ENCODE measurements around the gene GABARAP. TPM values are rescaled to one million over a fixed set of nuclear protein-coding genes. Genes with fewer than 3 reads are reported as not detected.

The GABARAP gene
- polyA plus RNA-seq, 1 donor from 2014 or later, result 384 TPM

- Histone ChIP-seq H3K27ac (ENCODE audit: low read length) (peak overlapping the region; percentile 96), H3K79me2 (replicated peaks; ENCODE audit: insufficient read depth, low read length) (peaks cover 53% of the 10 kb centered on the region), H4K20me1 (ENCODE audit: insufficient read depth) (no peaks in the 10 kb centered on the region), H3K36me3 (ENCODE audit: insufficient read depth, low read length) (no peaks in the 10 kb centered on the region), H3K9me2 (ENCODE audit: insufficient read depth, low read length) (no peaks in the 10 kb centered on the region), H3K9ac (ENCODE audit: low read length) (peak overlapping the region; percentile 38), H3K9me3 (ENCODE audit: low read length) (no peaks in the 10 kb centered on the region), H3K4me3 (ENCODE audit: low read length) (peak overlapping the region; percentile 13), H3K27me3 (ENCODE audit: insufficient read depth, low read depth, low read length) (no peaks in the 10 kb centered on the region), H3K4me2 (ENCODE audit: low read length) (no peak overlapping the region), H2AFZ (ENCODE audit: low read depth, low read length) (no peak overlapping the region), H3F3A (ENCODE audit: insufficient read depth, low read length, poor library complexity, severe bottlenecking) (no peaks in the 10 kb centered on the region)
- no peak for TF ChIP-seq REST (IDR thresholded peaks at IDR 0.05; ENCODE audit: borderline replicate concordance)
- no peak for TF ChIP-seq POLR2AphosphoS5 (IDR thresholded peaks at IDR 0.05)
- no peak for TF ChIP-seq RAD21 (conservative IDR thresholded peaks at IDR 0.05)
- TF ChIP-seq CTCF (IDR thresholded peaks at IDR 0.05; ENCODE audit: poor library complexity, severe bottlenecking), result no peak
- no peak for TF ChIP-seq SMC3 (conservative IDR thresholded peaks at IDR 0.05; ENCODE audit: poor library complexity)
- TF ChIP-seq MXI1 (conservative IDR thresholded peaks at IDR 0.05; ENCODE audit: poor library complexity, severe bottlenecking), result no peak
- no peak for TF ChIP-seq EZH2 (IDR thresholded peaks at IDR 0.05; ENCODE audit: borderline replicate concordance, insufficient read depth, low read length, poor library complexity, severe bottlenecking)
Observed at GRCh38 chr17:7207120-7208001, 34.9 kb downstream of the GABARAP start.

- H3K9ac ChIP-seq (ENCODE audit: low read length), result peak overlapping the region; percentile 87
Observed at GRCh38 chr17:7205561-7205960, 36.7 kb downstream of the GABARAP start.

More at GRCh38 chr17:7205561-7205960, 36.7 kb downstream of the GABARAP start:
- H3K9me3 ChIP-seq (ENCODE audit: low read length), result no peaks in the 10 kb centered on the region
- H3F3A ChIP-seq (ENCODE audit: insufficient read depth, low read length, poor library complexity, severe bottlenecking), result no peaks in the 10 kb centered on the region
- H3K4me3 ChIP-seq (ENCODE audit: low read length), result peak overlapping the region; percentile 75
- H3K36me3 ChIP-seq (ENCODE audit: insufficient read depth, low read length), result no peaks in the 10 kb centered on the region
- peak overlapping the region; percentile 95 for H3K4me2 ChIP-seq (ENCODE audit: low read length)
- no peaks in the 10 kb centered on the region for H3K9me2 ChIP-seq (ENCODE audit: insufficient read depth, low read length)
- H3K27ac ChIP-seq (ENCODE audit: low read length), result peak overlapping the region; percentile 96
- no peak for TF ChIP-seq CTCF (IDR thresholded peaks at IDR 0.05; ENCODE audit: poor library complexity, severe bottlenecking)
- TF ChIP-seq POLR2AphosphoS5 (IDR thresholded peaks at IDR 0.05), result no peak
- no peak for TF ChIP-seq REST (IDR thresholded peaks at IDR 0.05; ENCODE audit: borderline replicate concordance)
- TF ChIP-seq EZH2 (IDR thresholded peaks at IDR 0.05; ENCODE audit: borderline replicate concordance, insufficient read depth, low read length, poor library complexity, severe bottlenecking), result no peak
- no peak for TF ChIP-seq SMC3 (conservative IDR thresholded peaks at IDR 0.05; ENCODE audit: poor library complexity)
- no peaks in the 10 kb centered on the region for H3K27me3 ChIP-seq (ENCODE audit: insufficient read depth, low read depth, low read length)
- H3K79me2 ChIP-seq (replicated peaks; ENCODE audit: insufficient read depth, low read length), result peaks cover 43% of the 10 kb centered on the region
- peak overlapping the region; percentile 46 for H2AFZ ChIP-seq (ENCODE audit: low read depth, low read length)
- H4K20me1 ChIP-seq (ENCODE audit: insufficient read depth), result no peaks in the 10 kb centered on the region
